WTC11 (cell line): ENCODE measurements around the gene HOXD10.

Experiments used
- CTCF ChIP-seq: fragments of 200-600 bp; IDR thresholded peaks from 2 replicates; pipeline ENCODE4 v1.8.0; 2022; ENCODE audit warnings: antibody characterized with exemption
- E2F1 ChIP-seq: sonication (generic); formaldehyde crosslinking; IDR thresholded peaks from 2 replicates; pipeline ENCODE4 v1.8.0; 2022; ENCODE audit warnings: mild to moderate bottlenecking, missing genetic modification reagents
- KAT7 ChIP-seq: sonication (generic); formaldehyde crosslinking; IDR thresholded peaks from 2 replicates; pipeline ENCODE4 v1.8.1; 2023; ENCODE audit warnings: missing genetic modification reagents, mild to moderate bottlenecking, borderline replicate concordance
- MYBL2 ChIP-seq: sonication (generic); formaldehyde crosslinking; IDR thresholded peaks from 2 replicates; pipeline ENCODE4 v1.8.1; 2023; ENCODE audit warnings: mild to moderate bottlenecking, moderate library complexity, missing genetic modification reagents
- NFYB ChIP-seq: sonication (generic); formaldehyde crosslinking; conservative IDR thresholded peaks from 2 replicates; pipeline ENCODE4 v1.8.0; 2022; ENCODE audit warnings: low read depth, missing genetic modification reagents
- SP1 ChIP-seq: sonication (generic); formaldehyde crosslinking; conservative IDR thresholded peaks from 2 replicates; pipeline ENCODE4 v1.8.1; 2022; ENCODE audit warnings: missing genetic modification reagents
- USF2 ChIP-seq: sonication (generic); formaldehyde crosslinking; IDR thresholded peaks from 2 replicates; pipeline ENCODE4 v1.8.1; 2023; ENCODE audit warnings: mild to moderate bottlenecking, missing genetic modification reagents, moderate library complexity
- ZNF281 ChIP-seq: sonication (generic); formaldehyde crosslinking; IDR thresholded peaks from 2 replicates; pipeline ENCODE4 v1.8.0; 2023; ENCODE audit warnings: mild to moderate bottlenecking, missing genetic modification reagents

GRCh38 chr2:176162911-176163671 is 46.5 kb downstream of the HOXD10 start:
- TF ChIP-seq NFYB (CRISPR knock-in tag) (no peak), CTCF (no peak), USF2 (CRISPR knock-in tag) (no peak), SP1 (CRISPR knock-in tag) (no peak), MYBL2 (CRISPR knock-in tag) (no peak), ZNF281 (CRISPR knock-in tag) (no peak), E2F1 (CRISPR knock-in tag) (no peak), KAT7 (no peak)
